GM12878 (cell line): Measurements from ENCODE around the gene PASK. TPM values are rescaled to one million over a fixed set of nuclear protein-coding genes. Genes with fewer than 3 reads are reported as not detected.

Experiments used
- ATAC-seq: fragments of 200-7000 bp; cut with Tn5 transposase; 3 replicates; pipeline ENCODE4 v1.9.1; 2020; ENCODE audit warnings: mild to moderate bottlenecking, moderate library complexity
- BruUV-seq: library from RNA; stranded (reverse); fragments of 400-500 nt; replicated peaks from 2 replicates; lab custom pipeline; 2021; lab: Mats Ljungman, UMichigan
- CTCF ChIA-PET: fragments of 300-600 bp; sonication (Branson Sonifier 250); formaldehyde crosslinking; extraction: SDS; loops from one replicate; lab custom pipeline; 2021; ENCODE audit warnings: inconsistent platforms; lab: Yijun Ruan, JAX
- POLR2A ChIA-PET: fragments of 350-600 bp; formaldehyde crosslinking; extraction: SDS; loops from one replicate; lab custom pipeline; 2021; ENCODE audit warnings: inconsistent platforms; lab: Charles Lee
- RAD21 ChIA-PET: fragments of 300-600 bp; sonication (Branson Sonifier 250); formaldehyde crosslinking; loops from one replicate; lab custom pipeline; 2023; ENCODE audit warnings: antibody characterized with exemption; ENCODE audit not compliant: unreplicated experiment; lab: Charles Lee
- SMC1A ChIA-PET: fragments of 300-600 bp; sonication (Branson Sonifier 250); formaldehyde crosslinking; loops from one replicate; lab custom pipeline; 2023; ENCODE audit not compliant: unreplicated experiment, uncharacterized antibody; lab: Charles Lee
- DNase-seq: peaks from one replicate; pipeline ENCODE4 v3.0.0-alpha.2; 2011; ENCODE audit warnings: low read depth, low spot score
- FAIRE-seq: peaks from 3 replicates; lab custom pipeline; 2011; peaks lifted over from hg19 to GRCh38; lab: Jason Lieb, UNC
- H2AFZ ChIP-seq: 2 replicates; pipeline ENCODE4 v1.6.0; 2011; ENCODE audit warnings: low read depth, low read length, control low read depth; ENCODE audit not compliant: control insufficient read depth
- H3K27ac ChIP-seq: 2 replicates; pipeline ENCODE4 v1.5.1; 2011; ENCODE audit warnings: control low read depth; ENCODE audit not compliant: control insufficient read depth, insufficient read depth
- H3K27me3 ChIP-seq, 2 experiments: replicated peaks in 1 of 2; 2 replicates each; pipeline versions ENCODE4 v1.6.0 to v1.6.1; 2011; ENCODE audit warnings: low read length in 1 of 2; ENCODE audit not compliant: control insufficient read depth in 2 of 2, insufficient read depth in 2 of 2
- H3K36me3 ChIP-seq, 2 experiments: 2 replicates each; pipeline ENCODE4 v1.5.1; 2011; ENCODE audit warnings: low read length in 1 of 2; ENCODE audit not compliant: control insufficient read depth in 2 of 2, insufficient read depth in 2 of 2
- H3K4me1 ChIP-seq: 2 replicates; pipeline ENCODE4 v1.6.1; 2011; ENCODE audit warnings: mild to moderate bottlenecking, low read length, moderate library complexity, mixed read lengths; ENCODE audit not compliant: control insufficient read depth, insufficient read depth
- H3K4me2 ChIP-seq: 2 replicates; pipeline ENCODE4 v1.6.0; 2011; ENCODE audit warnings: control low read depth; ENCODE audit not compliant: control insufficient read depth, insufficient read depth
- H3K4me3 ChIP-seq: fragments of 200-600 bp; sonication (generic); 2 replicates; pipeline ENCODE4 v1.5.1; 2016
- H3K79me2 ChIP-seq: 2 replicates; pipeline ENCODE4 v1.6.0; 2011; ENCODE audit warnings: low read length; ENCODE audit not compliant: control insufficient read depth, insufficient read depth
- H3K9ac ChIP-seq: 2 replicates; pipeline ENCODE4 v1.8.0; 2011; ENCODE audit warnings: low read length, control low read depth, mixed read lengths; ENCODE audit not compliant: control insufficient read depth, insufficient read depth
- H3K9me3 ChIP-seq: replicated peaks from 3 replicates; pipeline ENCODE4 v1.5.1; 2011; ENCODE audit warnings: mild to moderate bottlenecking, low read length; ENCODE audit not compliant: control insufficient read depth, insufficient read depth
- H4K20me1 ChIP-seq: 2 replicates; pipeline ENCODE4 v1.6.0; 2011; ENCODE audit not compliant: control insufficient read depth, insufficient read depth
- KLF5 ChIP-seq: fragments of 450-650 bp; IDR thresholded peaks from 2 replicates; pipeline ENCODE4 v1.6.1; 2014; ENCODE audit warnings: mild to moderate bottlenecking; ENCODE audit not compliant: partially characterized antibody
- WGBS: methylation state at CpG from one replicate; pipeline ENCODE4 v1.1.6; 2016; ENCODE audit warnings: low lambda C conversion rate; ENCODE audit not compliant: insufficient replicate concordance, insufficient coverage; ENCODE audit errors: missing lambda C conversion rate; 5-methylcytosine and 5-hydroxymethylcytosine counted together
- in situ Hi-C: fragments of 300-500 bp; cut with MboI; formaldehyde crosslinking; loops from 9 replicates; pipeline ENCODE4 v1.14.3; 2018; ENCODE audit warnings: mixed read lengths
- intact Hi-C: fragments of 100-400 bp; cut with micrococcal nuclease; formaldehyde crosslinking; loops from one replicate; pipeline ENCODE4 v1.14.2; 2022; ENCODE audit not compliant: unreplicated experiment
- polyA plus RNA-seq, 11 experiments: library from polyadenylated mRNA; depleted of rRNA in 4 of 11; unstranded in 6 of 11; stranded (reverse) in 5 of 11; fragments of >200 nt; fragmentation: Nextera tagmentation in 4 of 11; fragmentation: Illumina TruSeq in 1 of 11; extraction: Ambion mirVana in 4 of 11; extraction: Trizol in 1 of 11; gene quantifications; 1 replicate in 1 of 11; 2 replicates in 10 of 11; pipeline versions ENCODE4 v1.2.1 to v1.2.3, GENCODE V29; 2011 to 2016; ENCODE audit warnings: inconsistent platforms in 2 of 11, missing spikeins in 2 of 11, low read depth in 1 of 11
- total RNA-seq, 4 experiments: library from RNA; depleted of rRNA in 3 of 4; stranded (reverse); fragments of >200 nt in 3 of 4; fragmentation: Illumina TruSeq in 1 of 4; extraction: Trizol in 1 of 4; gene quantifications; 2 replicates each; pipeline versions ENCODE4 v1.2.1 to v1.2.3, GENCODE V29; 2013 to 2021
- TF ChIP-seq, protein P1 (sequence below): fragments of 450-650 bp; formaldehyde crosslinking; IDR thresholded peaks from 2 replicates; pipeline ENCODE4 v1.4.0; 2020; ENCODE audit warnings: mild to moderate bottlenecking, moderate library complexity

PASK gene
- total and polyA plus RNA-seq, 10 of the 15 experiments (the other 5 are each of a cell fraction or from before 2014, with no cell fraction given): 9.6 to 62.2 (median 28.5) TPM

DNA sequence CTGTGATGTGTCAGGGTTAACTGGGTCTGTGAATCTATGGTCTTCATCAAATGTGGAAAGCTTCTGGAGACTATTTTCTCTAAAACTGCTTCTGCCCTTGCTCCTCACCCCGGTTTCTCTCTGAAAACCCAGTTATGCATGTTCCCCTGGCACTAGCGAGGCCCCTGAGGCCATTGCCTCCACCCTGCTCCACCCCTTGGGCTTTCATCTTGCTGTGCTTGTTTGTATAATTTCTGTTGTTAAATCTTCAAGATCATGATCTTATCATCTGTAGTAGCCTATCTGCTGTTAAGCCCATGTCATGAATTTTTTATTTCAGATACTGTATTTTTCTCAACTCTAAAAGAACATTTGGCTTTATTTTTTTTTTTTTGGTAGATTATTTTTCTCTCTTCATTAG lies 24.3 kb upstream of the PASK start (continued):
- TF ChIP-seq, protein P1, sequence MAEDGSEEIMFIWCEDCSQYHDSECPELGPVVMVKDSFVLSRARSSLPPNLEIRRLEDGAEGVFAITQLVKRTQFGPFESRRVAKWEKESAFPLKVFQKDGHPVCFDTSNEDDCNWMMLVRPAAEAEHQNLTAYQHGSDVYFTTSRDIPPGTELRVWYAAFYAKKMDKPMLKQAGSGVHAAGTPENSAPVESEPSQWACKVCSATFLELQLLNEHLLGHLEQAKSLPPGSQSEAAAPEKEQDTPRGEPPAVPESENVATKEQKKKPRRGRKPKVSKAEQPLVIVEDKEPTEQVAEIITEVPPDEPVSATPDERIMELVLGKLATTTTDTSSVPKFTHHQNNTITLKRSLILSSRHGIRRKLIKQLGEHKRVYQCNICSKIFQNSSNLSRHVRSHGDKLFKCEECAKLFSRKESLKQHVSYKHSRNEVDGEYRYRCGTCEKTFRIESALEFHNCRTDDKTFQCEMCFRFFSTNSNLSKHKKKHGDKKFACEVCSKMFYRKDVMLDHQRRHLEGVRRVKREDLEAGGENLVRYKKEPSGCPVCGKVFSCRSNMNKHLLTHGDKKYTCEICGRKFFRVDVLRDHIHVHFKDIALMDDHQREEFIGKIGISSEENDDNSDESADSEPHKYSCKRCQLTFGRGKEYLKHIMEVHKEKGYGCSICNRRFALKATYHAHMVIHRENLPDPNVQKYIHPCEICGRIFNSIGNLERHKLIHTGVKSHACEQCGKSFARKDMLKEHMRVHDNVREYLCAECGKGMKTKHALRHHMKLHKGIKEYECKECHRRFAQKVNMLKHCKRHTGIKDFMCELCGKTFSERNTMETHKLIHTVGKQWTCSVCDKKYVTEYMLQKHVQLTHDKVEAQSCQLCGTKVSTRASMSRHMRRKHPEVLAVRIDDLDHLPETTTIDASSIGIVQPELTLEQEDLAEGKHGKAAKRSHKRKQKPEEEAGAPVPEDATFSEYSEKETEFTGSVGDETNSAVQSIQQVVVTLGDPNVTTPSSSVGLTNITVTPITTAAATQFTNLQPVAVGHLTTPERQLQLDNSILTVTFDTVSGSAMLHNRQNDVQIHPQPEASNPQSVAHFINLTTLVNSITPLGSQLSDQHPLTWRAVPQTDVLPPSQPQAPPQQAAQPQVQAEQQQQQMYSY (CRISPR knock-in tag): no peak

DNA sequence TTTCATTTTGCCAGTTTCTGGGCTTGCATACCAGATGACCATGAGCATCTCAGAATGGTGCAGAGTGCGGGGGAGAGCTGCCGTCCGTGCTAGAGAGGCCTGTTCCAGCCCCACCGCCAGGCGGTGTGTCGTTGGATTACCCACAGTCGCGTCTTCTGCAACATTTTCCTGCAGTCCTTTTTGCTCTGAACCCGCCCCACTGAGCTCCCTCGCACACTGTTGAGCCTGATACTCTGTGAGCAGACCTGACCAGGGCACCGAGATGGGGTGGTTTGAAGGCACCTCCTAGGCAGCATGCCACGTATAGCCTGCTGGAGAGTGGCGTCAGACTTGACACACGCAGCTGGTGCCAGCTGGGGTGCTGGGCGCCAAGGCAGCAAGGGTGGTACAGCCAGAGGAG lies 19.1 kb upstream of the PASK start:
- SMC1A ChIA-PET: no interaction called here
- no peak for ATAC-seq
- Histone ChIP-seq H2AFZ (no peak overlapping the region), H4K20me1 (no peaks in the 10 kb centered on the region), H3K79me2 (no peaks in the 10 kb centered on the region), H3K27ac (no peak overlapping the region), H3K9me3 (peaks cover 7% of the 10 kb centered on the region; the same call in 2 of the 3 replicates), H3K36me3 (peaks cover 5 to 36% of the 10 kb centered on the region in 2 experiments), H3K27me3 (no peaks in the 10 kb centered on the region), H3K4me2 (no peak overlapping the region), H3K4me3 (no peak overlapping the region), H3K4me1 (no peaks in the 10 kb centered on the region), H3K9ac (no peak overlapping the region)
- TF ChIP-seq KLF5: no peak
- intact Hi-C loops: no loop called here
- FAIRE-seq: no peak
- DNase-seq: no peak
- no TSS peak for BruUV-seq
- RAD21 ChIA-PET: no interaction called here
- WGBS: 95% methylated on average over 9 of the region's 15 CpGs
- POLR2A ChIA-PET: interaction anchor here (0.6 kb wide), 1 partner anchor 8 kb away, joined by 3 read pairs; no protein-coding TSS in a partner anchor
- CTCF ChIA-PET: no interaction called here
- in situ Hi-C loops: no loop called here
